NCI-H2227 (cell line): ENCODE measurements around the gene JPT2.

ENCODE experiments used
- DNase-seq: peaks from one replicate; lab custom pipeline; 2025; ENCODE audit not compliant: unreplicated experiment; lab: John Stamatoyannopoulos, UW

Gene JPT2

GRCh38 chr16:1749152-1750117 lies 71.4 kb downstream of the JPT2 start:
- DNase-seq = no peak
